A549 (cell line): ENCODE data around the gene VIPR2.

Experiments
- EP300 ChIP-seq, 2 experiments: fragments of >200 bp; sonication (Bioruptor Twin); formaldehyde crosslinking; IDR thresholded peaks; 2 replicates in 1 of 2; 3 replicates in 1 of 2; pipeline ENCODE4 v1.6.1; 2016 to 2017
- GATA3 ChIP-seq: IDR thresholded peaks from 2 replicates; pipeline ENCODE4 v1.6.1; 2012; ENCODE audit warnings: borderline replicate concordance
- HMGXB4 ChIP-seq: fragments of 250-450 bp; sonication (Bioruptor Pico); IDR thresholded peaks from 2 replicates; pipeline ENCODE4 v1.5.0; 2021; ENCODE audit warnings: mild to moderate bottlenecking, moderate library complexity, borderline replicate concordance
- KDM1A ChIP-seq: fragments of 200-600 bp; sonication (generic); IDR thresholded peaks from 2 replicates; pipeline ENCODE4 v1.6.1; 2016; ENCODE audit warnings: low read depth, mild to moderate bottlenecking
- MYC ChIP-seq: IDR thresholded peaks from 2 replicates; pipeline ENCODE4 v1.6.1; 2012; ENCODE audit warnings: mild to moderate bottlenecking, inconsistent platforms, low read length, improper control_type of control experiment, borderline replicate concordance
- POLR2A ChIP-seq: IDR thresholded peaks from 2 replicates; pipeline ENCODE4 v1.6.1; 2012; ENCODE audit warnings: mild to moderate bottlenecking, low read length
- POLR2AphosphoS2 ChIP-seq: conservative IDR thresholded peaks from 2 replicates; pipeline ENCODE4 v1.6.1; 2012; ENCODE audit warnings: low read length, improper control_type of control experiment, inconsistent platforms
- RAD21 ChIP-seq, 2 experiments: fragments of >200 bp in 1 of 2; sonication (Bioruptor Twin) in 1 of 2; formaldehyde crosslinking in 1 of 2; IDR thresholded peaks in 1 of 2; conservative IDR thresholded peaks in 1 of 2; 2 replicates in 1 of 2; 3 replicates in 1 of 2; pipeline ENCODE4 v1.6.1; 2012 to 2018; ENCODE audit warnings: inconsistent platforms in 1 of 2
- RCOR1 ChIP-seq: fragments of 150-350 bp; IDR thresholded peaks from 2 replicates; pipeline ENCODE4 v1.6.1; 2014; ENCODE audit warnings: antibody characterized with exemption, low read length, low read depth
- RNF2 ChIP-seq: fragments of 200-600 bp; sonication (generic); IDR thresholded peaks from 2 replicates; pipeline ENCODE4 v1.6.1; 2016; ENCODE audit warnings: low read depth, mild to moderate bottlenecking, antibody characterized with exemption, moderate library complexity, borderline replicate concordance
- SMC3 ChIP-seq: fragments of >200 bp; sonication (Bioruptor Twin); formaldehyde crosslinking; IDR thresholded peaks from 3 replicates; pipeline ENCODE4 v1.6.1; 2018; ENCODE audit warnings: inconsistent platforms
- TP53 ChIP-seq: fragments of 250-450 bp; sonication (Bioruptor Pico); IDR thresholded peaks from 2 replicates; pipeline ENCODE4 v1.5.0; 2021; ENCODE audit warnings: mild to moderate bottlenecking, moderate library complexity
- TF ChIP-seq, protein P1 (sequence below): fragments of >200 bp; sonication (Bioruptor Twin); formaldehyde crosslinking; IDR thresholded peaks from 3 replicates; pipeline ENCODE4 v1.5.1; 2016
- TF ChIP-seq, protein P2 (sequence below): IDR thresholded peaks from 2 replicates; pipeline ENCODE4 v1.6.1; 2012

DNA sequence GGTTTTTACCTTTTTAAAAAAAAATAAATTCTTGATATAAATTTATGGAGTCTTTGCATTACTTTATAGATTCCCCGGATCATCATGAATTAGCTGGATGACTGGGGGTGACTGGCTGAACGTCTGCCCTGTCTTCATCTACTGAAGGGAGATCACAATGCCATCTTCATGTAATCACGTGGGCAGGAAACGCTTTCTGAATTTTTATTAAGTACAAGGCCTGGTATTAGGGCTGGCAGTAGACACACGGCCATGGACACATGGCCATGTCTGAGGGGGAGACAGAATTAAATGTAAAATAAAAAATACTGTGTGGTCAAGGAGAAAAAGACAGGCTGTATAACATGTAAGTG is 111.2 kb downstream of the VIPR2 start:
- no peak for TF ChIP-seq GATA3
- no peak for TF ChIP-seq HMGXB4 (CRISPR knock-in tag)
- no peak for TF ChIP-seq POLR2AphosphoS2
- TF ChIP-seq POLR2A = no peak
- TF ChIP-seq, protein P1, sequence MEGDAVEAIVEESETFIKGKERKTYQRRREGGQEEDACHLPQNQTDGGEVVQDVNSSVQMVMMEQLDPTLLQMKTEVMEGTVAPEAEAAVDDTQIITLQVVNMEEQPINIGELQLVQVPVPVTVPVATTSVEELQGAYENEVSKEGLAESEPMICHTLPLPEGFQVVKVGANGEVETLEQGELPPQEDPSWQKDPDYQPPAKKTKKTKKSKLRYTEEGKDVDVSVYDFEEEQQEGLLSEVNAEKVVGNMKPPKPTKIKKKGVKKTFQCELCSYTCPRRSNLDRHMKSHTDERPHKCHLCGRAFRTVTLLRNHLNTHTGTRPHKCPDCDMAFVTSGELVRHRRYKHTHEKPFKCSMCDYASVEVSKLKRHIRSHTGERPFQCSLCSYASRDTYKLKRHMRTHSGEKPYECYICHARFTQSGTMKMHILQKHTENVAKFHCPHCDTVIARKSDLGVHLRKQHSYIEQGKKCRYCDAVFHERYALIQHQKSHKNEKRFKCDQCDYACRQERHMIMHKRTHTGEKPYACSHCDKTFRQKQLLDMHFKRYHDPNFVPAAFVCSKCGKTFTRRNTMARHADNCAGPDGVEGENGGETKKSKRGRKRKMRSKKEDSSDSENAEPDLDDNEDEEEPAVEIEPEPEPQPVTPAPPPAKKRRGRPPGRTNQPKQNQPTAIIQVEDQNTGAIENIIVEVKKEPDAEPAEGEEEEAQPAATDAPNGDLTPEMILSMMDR = no peak
- TF ChIP-seq, protein P2, sequence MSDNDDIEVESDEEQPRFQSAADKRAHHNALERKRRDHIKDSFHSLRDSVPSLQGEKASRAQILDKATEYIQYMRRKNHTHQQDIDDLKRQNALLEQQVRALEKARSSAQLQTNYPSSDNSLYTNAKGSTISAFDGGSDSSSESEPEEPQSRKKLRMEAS = no peak
- no peak for TF ChIP-seq EP300 (IDR thresholded peaks at IDR 0.05)
- TF ChIP-seq KDM1A = no peak
- no peak for TF ChIP-seq MYC
- no peak for TF ChIP-seq RNF2
- TF ChIP-seq TP53 (CRISPR knock-in tag) = no peak
- no peak for TF ChIP-seq RAD21 (conservative IDR thresholded peaks at IDR 0.05 in 1 of 2, IDR thresholded peaks at IDR 0.05 in 1 of 2)
- no peak for TF ChIP-seq RCOR1
- TF ChIP-seq SMC3 = no peak
